Neutrophil (primary cell): ENCODE measurements around the gene PDE9A.
"Not testable (repeated sequence)": the region's sequence is repeated elsewhere in the genome, so short reads cannot be mapped to it uniquely, and the experiment has no call there.

Experiments used
- H3K27ac ChIP-seq: fragments of 200-600 bp; sonication (generic); 2 replicates; pipeline ENCODE4 v1.5.1; 2016; ENCODE audit warnings: mild to moderate bottlenecking, moderate library complexity
- H3K27me3 ChIP-seq: fragments of 200-600 bp; sonication (generic); 2 replicates; pipeline ENCODE4 v1.6.0; 2016; ENCODE audit warnings: mild to moderate bottlenecking
- H3K36me3 ChIP-seq: fragments of 200-600 bp; sonication (generic); 2 replicates; pipeline ENCODE4 v1.5.1; 2017
- H3K4me1 ChIP-seq, 2 experiments: fragments of 200-600 bp in 1 of 2; sonication (generic) in 1 of 2; 1 replicate in 1 of 2; 2 replicates in 1 of 2; pipeline versions ENCODE4 v1.5.1 to v1.6.1; 2013 to 2016; ENCODE audit warnings: low read depth in 1 of 2, low read length in 1 of 2, mild to moderate bottlenecking in 1 of 2, moderate library complexity in 1 of 2; ENCODE audit not compliant: control insufficient read depth in 1 of 2, insufficient read depth in 1 of 2
- H3K4me3 ChIP-seq, 2 experiments: fragments of 200-600 bp in 1 of 2; sonication (generic) in 1 of 2; 1 replicate in 1 of 2; 2 replicates in 1 of 2; pipeline ENCODE4 v1.5.1; 2013 to 2016; ENCODE audit warnings: low read depth in 1 of 2, low read length in 1 of 2, mild to moderate bottlenecking in 1 of 2, moderate library complexity in 1 of 2
- H3K9me3 ChIP-seq: fragments of 200-600 bp; sonication (generic); 2 replicates; pipeline ENCODE4 v1.5.1; 2016
- TF ChIP-seq, protein P1 (sequence below): fragments of 200-600 bp; sonication (generic); IDR thresholded peaks from 2 replicates; pipeline ENCODE4 v1.5.1; 2016; ENCODE audit warnings: antibody characterized with exemption

Gene PDE9A

DNA sequence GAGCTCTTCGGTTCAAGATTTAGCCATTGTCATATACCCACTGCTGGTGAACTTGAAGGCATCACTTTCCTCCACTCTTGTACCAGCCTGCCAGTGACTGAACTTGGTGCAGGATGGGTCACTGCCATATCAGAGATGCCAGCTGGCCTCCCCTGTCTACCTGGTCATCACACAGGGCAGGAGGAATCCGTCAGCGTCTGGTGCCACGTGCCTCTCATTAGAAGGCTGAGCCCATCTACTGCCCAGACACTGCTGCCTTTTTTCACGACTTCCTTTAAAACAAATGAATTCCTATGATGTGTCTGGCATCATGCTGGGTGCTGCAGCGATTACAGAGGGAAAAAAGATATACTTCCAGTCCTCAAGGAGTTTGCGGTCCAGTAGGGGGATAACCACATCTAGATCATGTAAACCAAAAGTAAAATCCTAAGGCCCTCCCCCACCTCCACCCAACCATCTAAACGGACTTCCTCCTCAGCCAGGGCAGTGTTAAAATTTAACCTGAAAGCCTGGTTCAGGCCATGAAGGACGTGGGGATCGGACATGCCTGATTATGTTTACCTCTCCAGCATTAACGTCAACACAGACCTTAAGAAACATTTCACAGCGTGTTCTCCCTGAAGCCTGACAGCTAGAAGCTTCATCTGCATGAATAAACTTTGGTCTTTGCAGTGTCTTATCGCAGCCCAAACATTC is 29.2 kb upstream of the PDE9A start:
- TF ChIP-seq, protein P1, sequence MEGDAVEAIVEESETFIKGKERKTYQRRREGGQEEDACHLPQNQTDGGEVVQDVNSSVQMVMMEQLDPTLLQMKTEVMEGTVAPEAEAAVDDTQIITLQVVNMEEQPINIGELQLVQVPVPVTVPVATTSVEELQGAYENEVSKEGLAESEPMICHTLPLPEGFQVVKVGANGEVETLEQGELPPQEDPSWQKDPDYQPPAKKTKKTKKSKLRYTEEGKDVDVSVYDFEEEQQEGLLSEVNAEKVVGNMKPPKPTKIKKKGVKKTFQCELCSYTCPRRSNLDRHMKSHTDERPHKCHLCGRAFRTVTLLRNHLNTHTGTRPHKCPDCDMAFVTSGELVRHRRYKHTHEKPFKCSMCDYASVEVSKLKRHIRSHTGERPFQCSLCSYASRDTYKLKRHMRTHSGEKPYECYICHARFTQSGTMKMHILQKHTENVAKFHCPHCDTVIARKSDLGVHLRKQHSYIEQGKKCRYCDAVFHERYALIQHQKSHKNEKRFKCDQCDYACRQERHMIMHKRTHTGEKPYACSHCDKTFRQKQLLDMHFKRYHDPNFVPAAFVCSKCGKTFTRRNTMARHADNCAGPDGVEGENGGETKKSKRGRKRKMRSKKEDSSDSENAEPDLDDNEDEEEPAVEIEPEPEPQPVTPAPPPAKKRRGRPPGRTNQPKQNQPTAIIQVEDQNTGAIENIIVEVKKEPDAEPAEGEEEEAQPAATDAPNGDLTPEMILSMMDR, result no peak
- no peak overlapping the region for H3K4me3 ChIP-seq
- H3K27me3 ChIP-seq, result peaks cover 30% of the 10 kb centered on the region
- no peaks in the 10 kb centered on the region for H3K9me3 ChIP-seq
- no peaks in the 10 kb centered on the region for H3K36me3 ChIP-seq
- no peak overlapping the region for H3K27ac ChIP-seq
- no peaks in the 10 kb centered on the region for H3K4me1 ChIP-seq

GRCh38 chr21:42624936-42625335 is 28.5 kb upstream of the PDE9A start:
- Histone ChIP-seq H3K4me1 (no peaks in the 10 kb centered on the region), H3K4me3 (no peak overlapping the region), H3K9me3 (no peaks in the 10 kb centered on the region), H3K27ac (no peak overlapping the region), H3K27me3 (peaks cover 31% of the 10 kb centered on the region), H3K36me3 (no peaks in the 10 kb centered on the region)
- TF ChIP-seq, protein P1, result no peak

- H3K36me3 ChIP-seq, result no peaks in the 10 kb centered on the region
- no peaks in the 10 kb centered on the region for H3K9me3 ChIP-seq
- no peak overlapping the region for H3K27ac ChIP-seq
- TF ChIP-seq, protein P1, result no peak
- no peaks in the 10 kb centered on the region for H3K4me1 ChIP-seq
- H3K4me3 ChIP-seq, result no peak overlapping the region
- H3K27me3 ChIP-seq, result peaks cover 42% of the 10 kb centered on the region
These were observed 27.2 kb upstream of the PDE9A start for GRCh38 chr21:42626171-42626570.

DNA sequence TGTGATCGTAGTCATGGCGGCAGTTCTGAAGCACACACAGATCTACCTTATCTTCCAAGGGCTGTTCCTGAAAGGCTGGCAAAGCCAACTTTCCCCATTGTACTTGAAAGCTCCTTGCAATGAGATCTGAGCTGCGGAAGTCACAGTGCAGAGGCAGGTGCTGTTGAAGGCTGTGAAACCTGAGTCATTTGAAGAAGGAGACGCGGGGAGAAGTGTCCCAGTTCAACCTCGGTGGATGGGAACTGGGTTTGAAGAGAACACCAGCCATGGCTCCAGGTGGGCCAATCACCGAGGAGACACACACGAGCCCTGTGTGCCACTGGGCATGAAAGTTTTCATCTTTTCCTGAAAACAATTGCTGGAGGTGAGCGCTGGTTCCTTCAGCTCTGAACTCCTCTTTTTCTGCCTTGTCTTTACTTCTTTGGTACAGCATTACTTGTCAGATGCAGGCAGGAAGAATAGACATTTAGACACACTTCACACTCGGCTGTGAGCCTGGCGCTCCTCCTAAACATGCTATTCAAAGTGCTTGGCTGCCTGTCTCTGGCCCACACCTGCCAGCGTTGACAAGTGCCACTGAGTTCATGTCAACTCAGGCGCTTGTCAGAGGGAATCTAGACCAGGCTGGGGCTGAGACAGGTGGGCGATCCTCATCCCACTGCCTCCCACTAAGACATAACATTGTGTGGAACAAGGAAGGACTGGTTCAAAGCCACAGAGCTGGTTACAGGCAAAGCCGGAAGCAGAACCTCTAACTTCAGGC is 25.7 kb upstream of the PDE9A start:
- Histone ChIP-seq H3K27ac (no peak overlapping the region), H3K27me3 (peaks cover 42% of the 10 kb centered on the region), H3K9me3 (no peaks in the 10 kb centered on the region), H3K36me3 (no peaks in the 10 kb centered on the region), H3K4me1 (no peaks in the 10 kb centered on the region), H3K4me3 (no peak overlapping the region)
- TF ChIP-seq, protein P1, result no peak

DNA sequence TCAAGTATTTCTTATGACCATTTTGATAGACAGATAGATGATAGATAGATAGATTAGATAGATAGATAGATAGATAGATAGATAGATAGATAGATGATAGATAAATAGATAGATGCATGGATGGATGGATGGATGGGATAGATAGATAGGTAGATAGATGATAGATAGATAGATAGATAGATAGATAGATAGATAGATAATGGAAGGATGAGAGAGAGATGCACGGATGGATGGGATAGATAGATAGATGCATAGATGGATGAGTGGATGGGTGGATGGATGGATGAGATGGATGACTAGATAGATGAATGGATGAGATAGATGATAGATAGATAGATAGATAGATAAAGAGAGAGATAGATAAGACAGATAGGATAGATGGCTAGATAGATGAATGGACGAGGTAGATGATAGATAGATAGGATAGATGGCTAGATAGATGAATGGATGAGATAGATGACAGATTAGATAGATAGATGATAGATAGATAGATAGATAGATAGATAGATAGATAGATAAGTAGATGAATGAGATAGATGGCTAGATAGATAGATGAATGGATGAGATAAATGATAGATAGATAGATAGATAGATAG is 24.9 kb upstream of the PDE9A start:
- H3K36me3 ChIP-seq, result not testable (repeated sequence)
- peaks cover 40% of the 10 kb centered on the region for H3K27me3 ChIP-seq

More for the DNA sequence above, 24.9 kb upstream of the PDE9A start:
- H3K27ac ChIP-seq, H3K4me1 ChIP-seq, H3K4me3 ChIP-seq, H3K9me3 ChIP-seq: not testable (repeated sequence)
